HCT116 (cell line): ENCODE results near the gene SLC27A1.

Experiments
- POLR2A ChIP-seq: IDR thresholded peaks from 2 replicates; pipeline ENCODE4 v1.7.0; 2011; ENCODE audit warnings: borderline replicate concordance; ENCODE audit not compliant: insufficient read depth, insufficient read length; ENCODE audit errors: extremely low read depth
- ZNF274 ChIP-seq: fragments of 200-500 bp; sonication (Bioruptor generic); IDR thresholded peaks from 2 replicates; pipeline ENCODE4 v1.6.1; 2014; ENCODE audit warnings: mild to moderate bottlenecking, low read depth, low read length, inconsistent platforms
- TF ChIP-seq, protein P1 (sequence below), 3 experiments: fragments of 200-600 bp in 1 of 3; sonication (generic) in 1 of 3; IDR thresholded peaks in 2 of 3; conservative IDR thresholded peaks in 1 of 3; 2 replicates each; pipeline ENCODE4 v1.5.1; 2012 to 2017; ENCODE audit warnings: low read depth in 2 of 3, low read length in 2 of 3, antibody characterized with exemption in 1 of 3, borderline replicate concordance in 1 of 3, control low read depth in 1 of 3, mild to moderate bottlenecking in 1 of 3, mixed read lengths in 1 of 3, mixed run types in 1 of 3, moderate library complexity in 1 of 3; ENCODE audit not compliant: insufficient read depth in 1 of 3

GRCh38 chr19:17522988-17523872 is 52.9 kb downstream of the SLC27A1 start:
- TF ChIP-seq POLR2A = no peak
- TF ChIP-seq, protein P1, sequence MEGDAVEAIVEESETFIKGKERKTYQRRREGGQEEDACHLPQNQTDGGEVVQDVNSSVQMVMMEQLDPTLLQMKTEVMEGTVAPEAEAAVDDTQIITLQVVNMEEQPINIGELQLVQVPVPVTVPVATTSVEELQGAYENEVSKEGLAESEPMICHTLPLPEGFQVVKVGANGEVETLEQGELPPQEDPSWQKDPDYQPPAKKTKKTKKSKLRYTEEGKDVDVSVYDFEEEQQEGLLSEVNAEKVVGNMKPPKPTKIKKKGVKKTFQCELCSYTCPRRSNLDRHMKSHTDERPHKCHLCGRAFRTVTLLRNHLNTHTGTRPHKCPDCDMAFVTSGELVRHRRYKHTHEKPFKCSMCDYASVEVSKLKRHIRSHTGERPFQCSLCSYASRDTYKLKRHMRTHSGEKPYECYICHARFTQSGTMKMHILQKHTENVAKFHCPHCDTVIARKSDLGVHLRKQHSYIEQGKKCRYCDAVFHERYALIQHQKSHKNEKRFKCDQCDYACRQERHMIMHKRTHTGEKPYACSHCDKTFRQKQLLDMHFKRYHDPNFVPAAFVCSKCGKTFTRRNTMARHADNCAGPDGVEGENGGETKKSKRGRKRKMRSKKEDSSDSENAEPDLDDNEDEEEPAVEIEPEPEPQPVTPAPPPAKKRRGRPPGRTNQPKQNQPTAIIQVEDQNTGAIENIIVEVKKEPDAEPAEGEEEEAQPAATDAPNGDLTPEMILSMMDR (IDR thresholded peaks at IDR 0.05 in 2 of 3, conservative IDR thresholded peaks at IDR 0.05 in 1 of 3; ENCODE audit: borderline replicate concordance in 1 of 3, insufficient read depth in 1 of 3, low read depth in 2 of 3, low read length in 2 of 3) = no peak
- TF ChIP-seq ZNF274 = no peak
